GM04503 (cell line): ENCODE results near the gene LMTK3.
"Not testable (repeated sequence)": the region's sequence is repeated elsewhere in the genome, so short reads cannot be mapped to it uniquely, and the experiment has no call there.

Source experiments
- DNase-seq: peaks from one replicate; pipeline ENCODE4 v3.0.0-alpha.2; 2012; ENCODE audit warnings: low read depth

LMTK3 gene

GRCh38 chr19:48506138-48506733, 5.4 kb downstream of the LMTK3 start:
- no peak for DNase-seq

- DNase-seq = no peak
Observed at GRCh38 chr19:48502350-48503018, 9.2 kb downstream of the LMTK3 start.

- no peak for DNase-seq
Observed at GRCh38 chr19:48501494-48502349, 9.9 kb downstream of the LMTK3 start.

- no peak for DNase-seq
Observed at GRCh38 chr19:48500830-48501493, 10.7 kb downstream of the LMTK3 start.

GRCh38 chr19:48499316-48500090, 12.1 kb downstream of the LMTK3 start:
- DNase-seq = no peak

GRCh38 chr19:48498595-48499311, 12.9 kb downstream of the LMTK3 start:
- no peak for DNase-seq

GRCh38 chr19:48497728-48498594, 13.7 kb downstream of the LMTK3 start:
- no peak for DNase-seq

GRCh38 chr19:48496959-48497727, 14.5 kb downstream of the LMTK3 start:
- DNase-seq = no peak

GRCh38 chr19:48495396-48495795, 16.2 kb downstream of the LMTK3 start:
- no peak for DNase-seq

GRCh38 chr19:48493718-48494401, 17.8 kb downstream of the LMTK3 start:
- DNase-seq = no peak

GRCh38 chr19:48492925-48493717, 18.5 kb downstream of the LMTK3 start:
- DNase-seq = peak; percentile 80

GRCh38 chr19:48491793-48492123, 19.9 kb downstream of the LMTK3 start:
- no peak for DNase-seq

- DNase-seq = no peak
Observed at GRCh38 chr19:48490981-48491792, 20.4 kb downstream of the LMTK3 start.

GRCh38 chr19:48489608-48490216, 21.9 kb downstream of the LMTK3 start:
- DNase-seq = no peak

GRCh38 chr19:48488478-48488877, 23.2 kb downstream of the LMTK3 start:
- DNase-seq = not testable (repeated sequence)

GRCh38 chr19:48487948-48488347, 23.7 kb downstream of the LMTK3 start:
- peak; percentile 63 for DNase-seq

- no peak for DNase-seq
Observed at GRCh38 chr19:48487544-48487943, 24.1 kb downstream of the LMTK3 start.
